ENCODE data around the gene ATP5PO. TPM values are rescaled to one million over a fixed set of nuclear protein-coding genes. Genes with fewer than 3 reads are reported as not detected.

ATP5PO gene
- total and polyA plus RNA-seq, 2 of the 13 experiments (the other 11 are each of a cell fraction or from before 2014, with no cell fraction given): 256 to 297 TPM

DNA sequence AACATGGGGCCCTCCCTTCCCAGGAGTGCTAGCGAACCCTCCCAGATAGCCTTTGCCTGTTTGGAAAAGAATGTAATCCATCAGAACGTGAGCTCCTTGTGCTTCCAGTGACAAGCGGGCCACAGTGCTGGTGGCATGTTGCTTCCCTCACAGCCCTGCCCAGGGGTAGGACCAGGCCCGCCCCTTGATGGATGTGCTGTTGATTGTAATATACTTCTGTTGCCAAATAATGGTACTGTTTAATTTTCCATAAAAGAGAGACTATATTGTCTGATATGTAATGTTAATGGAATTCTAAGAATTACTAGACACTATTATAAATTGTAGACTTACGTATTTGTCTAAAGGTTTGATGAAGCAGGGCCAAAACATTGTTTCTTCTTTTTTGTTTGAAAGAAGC is 16.4 kb downstream of the ATP5PO start (continued):
- TF ChIP-seq, protein P1, sequence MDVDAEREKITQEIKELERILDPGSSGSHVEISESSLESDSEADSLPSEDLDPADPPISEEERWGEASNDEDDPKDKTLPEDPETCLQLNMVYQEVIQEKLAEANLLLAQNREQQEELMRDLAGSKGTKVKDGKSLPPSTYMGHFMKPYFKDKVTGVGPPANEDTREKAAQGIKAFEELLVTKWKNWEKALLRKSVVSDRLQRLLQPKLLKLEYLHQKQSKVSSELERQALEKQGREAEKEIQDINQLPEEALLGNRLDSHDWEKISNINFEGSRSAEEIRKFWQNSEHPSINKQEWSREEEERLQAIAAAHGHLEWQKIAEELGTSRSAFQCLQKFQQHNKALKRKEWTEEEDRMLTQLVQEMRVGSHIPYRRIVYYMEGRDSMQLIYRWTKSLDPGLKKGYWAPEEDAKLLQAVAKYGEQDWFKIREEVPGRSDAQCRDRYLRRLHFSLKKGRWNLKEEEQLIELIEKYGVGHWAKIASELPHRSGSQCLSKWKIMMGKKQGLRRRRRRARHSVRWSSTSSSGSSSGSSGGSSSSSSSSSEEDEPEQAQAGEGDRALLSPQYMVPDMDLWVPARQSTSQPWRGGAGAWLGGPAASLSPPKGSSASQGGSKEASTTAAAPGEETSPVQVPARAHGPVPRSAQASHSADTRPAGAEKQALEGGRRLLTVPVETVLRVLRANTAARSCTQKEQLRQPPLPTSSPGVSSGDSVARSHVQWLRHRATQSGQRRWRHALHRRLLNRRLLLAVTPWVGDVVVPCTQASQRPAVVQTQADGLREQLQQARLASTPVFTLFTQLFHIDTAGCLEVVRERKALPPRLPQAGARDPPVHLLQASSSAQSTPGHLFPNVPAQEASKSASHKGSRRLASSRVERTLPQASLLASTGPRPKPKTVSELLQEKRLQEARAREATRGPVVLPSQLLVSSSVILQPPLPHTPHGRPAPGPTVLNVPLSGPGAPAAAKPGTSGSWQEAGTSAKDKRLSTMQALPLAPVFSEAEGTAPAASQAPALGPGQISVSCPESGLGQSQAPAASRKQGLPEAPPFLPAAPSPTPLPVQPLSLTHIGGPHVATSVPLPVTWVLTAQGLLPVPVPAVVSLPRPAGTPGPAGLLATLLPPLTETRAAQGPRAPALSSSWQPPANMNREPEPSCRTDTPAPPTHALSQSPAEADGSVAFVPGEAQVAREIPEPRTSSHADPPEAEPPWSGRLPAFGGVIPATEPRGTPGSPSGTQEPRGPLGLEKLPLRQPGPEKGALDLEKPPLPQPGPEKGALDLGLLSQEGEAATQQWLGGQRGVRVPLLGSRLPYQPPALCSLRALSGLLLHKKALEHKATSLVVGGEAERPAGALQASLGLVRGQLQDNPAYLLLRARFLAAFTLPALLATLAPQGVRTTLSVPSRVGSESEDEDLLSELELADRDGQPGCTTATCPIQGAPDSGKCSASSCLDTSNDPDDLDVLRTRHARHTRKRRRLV (CRISPR knock-in tag; IDR thresholded peaks at IDR 0.05): no peak

DNA sequence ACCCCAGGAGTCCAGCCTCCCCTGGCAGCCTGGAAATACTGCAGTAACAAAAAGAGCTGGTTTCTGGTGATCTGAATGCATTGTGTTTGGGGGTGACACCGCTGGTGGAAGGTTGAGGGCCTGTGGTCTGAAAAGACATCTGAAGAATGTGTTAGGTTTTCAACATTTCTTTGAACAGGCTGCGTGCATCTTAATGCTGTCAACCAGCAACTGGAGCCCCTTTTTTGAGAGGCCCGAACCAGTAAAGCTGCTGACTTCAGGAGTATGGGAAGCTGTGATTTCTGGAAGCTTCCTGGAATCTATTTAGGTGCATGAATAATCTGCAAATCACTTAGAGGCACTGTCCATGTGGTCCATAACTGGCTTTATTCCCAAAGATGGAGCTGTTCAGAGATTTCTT is 17.0 kb downstream of the ATP5PO start:
- intact Hi-C loops (cut with micrococcal nuclease; ENCODE audit: unreplicated experiment): no loop called here
- Histone ChIP-seq H4K20me1 (ENCODE audit: insufficient read depth, low read length) (no peaks in the 10 kb centered on the region), H3K36me3 (replicated peaks in 1 of 2; ENCODE audit: control insufficient read depth in 1 of 2, insufficient read depth in 2 of 2, low read length in 2 of 2) (peaks cover 4 to 14% of the 10 kb centered on the region in 2 experiments; a peak in 3 of 5 replicates), H3K27ac (ENCODE audit: extremely low read length, insufficient read depth, low read length) (no peak overlapping the region), H3K27me3 (ENCODE audit: control insufficient read depth in 1 of 2, insufficient read depth in 2 of 2, low read length in 2 of 2) (0 out of 5 replicates have a peak, but pooled peaks cover 0 to 5% of the 10 kb centered on the region in 2 experiments), H3K79me2 (ENCODE audit: insufficient read depth, low read length) (no peaks in the 10 kb centered on the region), H3K4me1 (ENCODE audit: insufficient read depth, low read length) (peaks cover 19% of the 10 kb centered on the region), H2AFZ (ENCODE audit: low read length) (no peak overlapping the region), H3K4me2 (ENCODE audit: low read depth, low read length) (no peak overlapping the region), H3K9me3 (ENCODE audit: low read length) (no peaks in the 10 kb centered on the region), H3K4me3 (replicated peaks in 1 of 3; ENCODE audit: insufficient read depth in 1 of 3, low read depth in 2 of 3, low read length in 3 of 3) (no peak overlapping the region), H3K9ac (ENCODE audit: insufficient read depth, low read depth, low read length) (no peak overlapping the region)
- CTCF ChIA-PET (ENCODE audit: low intra/inter-chr PET ratio, low total read pairs): no interaction called here
- ATAC-seq (no peak), DNase-seq (ENCODE audit: low spot score) (no peak), FAIRE-seq (no peak)
- POLR2A ChIA-PET: no interaction called here
- in situ Hi-C loops (cut with HindIII; ENCODE audit: extremely low pct_ligation_motif_present, low pct_unique_long_range_greater_than_20kb): no loop called here
- 89% methylated on average over 3 of the region's 3 CpGs for WGBS (ENCODE audit: low lambda C conversion rate)
- no TSS peak for BruUV-seq (replicated peaks)
- TF ChIP-seq, protein P2, sequence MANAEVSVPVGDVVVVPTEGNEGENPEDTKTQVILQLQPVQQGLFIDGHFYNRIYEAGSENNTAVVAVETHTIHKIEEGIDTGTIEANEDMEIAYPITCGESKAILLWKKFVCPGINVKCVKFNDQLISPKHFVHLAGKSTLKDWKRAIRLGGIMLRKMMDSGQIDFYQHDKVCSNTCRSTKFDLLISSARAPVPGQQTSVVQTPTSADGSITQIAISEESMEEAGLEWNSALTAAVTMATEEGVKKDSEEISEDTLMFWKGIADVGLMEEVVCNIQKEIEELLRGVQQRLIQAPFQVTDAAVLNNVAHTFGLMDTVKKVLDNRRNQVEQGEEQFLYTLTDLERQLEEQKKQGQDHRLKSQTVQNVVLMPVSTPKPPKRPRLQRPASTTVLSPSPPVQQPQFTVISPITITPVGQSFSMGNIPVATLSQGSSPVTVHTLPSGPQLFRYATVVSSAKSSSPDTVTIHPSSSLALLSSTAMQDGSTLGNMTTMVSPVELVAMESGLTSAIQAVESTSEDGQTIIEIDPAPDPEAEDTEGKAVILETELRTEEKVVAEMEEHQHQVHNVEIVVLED (CRISPR knock-in tag; IDR thresholded peaks at IDR 0.05; ENCODE audit: borderline replicate concordance): no peak
- TF ChIP-seq ZNF879 (CRISPR knock-in tag; IDR thresholded peaks at IDR 0.05): no peak
- TF ChIP-seq ZNF720 (CRISPR knock-in tag; IDR thresholded peaks at IDR 0.05): no peak
- no peak for TF ChIP-seq NAIF1 (CRISPR knock-in tag; IDR thresholded peaks at IDR 0.05; ENCODE audit: borderline replicate concordance)
- TF ChIP-seq SMYD3 (CRISPR knock-in tag; IDR thresholded peaks at IDR 0.05): no peak
- no peak for TF ChIP-seq NFKBIZ (CRISPR knock-in tag; IDR thresholded peaks at IDR 0.05)
- TF ChIP-seq THYN1 (CRISPR knock-in tag; IDR thresholded peaks at IDR 0.05; ENCODE audit: borderline replicate concordance, low read depth): no peak
- no peak for TF ChIP-seq ZSCAN22 (CRISPR knock-in tag; IDR thresholded peaks at IDR 0.05)
- TF ChIP-seq ZNF839 (CRISPR knock-in tag; IDR thresholded peaks at IDR 0.05; ENCODE audit: borderline replicate concordance): no peak
- TF ChIP-seq PHF21A (CRISPR knock-in tag; IDR thresholded peaks at IDR 0.05): no peak
- TF ChIP-seq, protein P3, sequence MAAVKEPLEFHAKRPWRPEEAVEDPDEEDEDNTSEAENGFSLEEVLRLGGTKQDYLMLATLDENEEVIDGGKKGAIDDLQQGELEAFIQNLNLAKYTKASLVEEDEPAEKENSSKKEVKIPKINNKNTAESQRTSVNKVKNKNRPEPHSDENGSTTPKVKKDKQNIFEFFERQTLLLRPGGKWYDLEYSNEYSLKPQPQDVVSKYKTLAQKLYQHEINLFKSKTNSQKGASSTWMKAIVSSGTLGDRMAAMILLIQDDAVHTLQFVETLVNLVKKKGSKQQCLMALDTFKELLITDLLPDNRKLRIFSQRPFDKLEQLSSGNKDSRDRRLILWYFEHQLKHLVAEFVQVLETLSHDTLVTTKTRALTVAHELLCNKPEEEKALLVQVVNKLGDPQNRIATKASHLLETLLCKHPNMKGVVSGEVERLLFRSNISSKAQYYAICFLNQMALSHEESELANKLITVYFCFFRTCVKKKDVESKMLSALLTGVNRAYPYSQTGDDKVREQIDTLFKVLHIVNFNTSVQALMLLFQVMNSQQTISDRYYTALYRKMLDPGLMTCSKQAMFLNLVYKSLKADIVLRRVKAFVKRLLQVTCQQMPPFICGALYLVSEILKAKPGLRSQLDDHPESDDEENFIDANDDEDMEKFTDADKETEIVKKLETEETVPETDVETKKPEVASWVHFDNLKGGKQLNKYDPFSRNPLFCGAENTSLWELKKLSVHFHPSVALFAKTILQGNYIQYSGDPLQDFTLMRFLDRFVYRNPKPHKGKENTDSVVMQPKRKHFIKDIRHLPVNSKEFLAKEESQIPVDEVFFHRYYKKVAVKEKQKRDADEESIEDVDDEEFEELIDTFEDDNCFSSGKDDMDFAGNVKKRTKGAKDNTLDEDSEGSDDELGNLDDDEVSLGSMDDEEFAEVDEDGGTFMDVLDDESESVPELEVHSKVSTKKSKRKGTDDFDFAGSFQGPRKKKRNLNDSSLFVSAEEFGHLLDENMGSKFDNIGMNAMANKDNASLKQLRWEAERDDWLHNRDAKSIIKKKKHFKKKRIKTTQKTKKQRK (IDR thresholded peaks at IDR 0.05; ENCODE audit: low read length): no peak
- no peak for TF ChIP-seq ZNF431 (CRISPR knock-in tag; IDR thresholded peaks at IDR 0.05; ENCODE audit: borderline replicate concordance, low read depth)
- no peak for TF ChIP-seq TEAD3 (CRISPR knock-in tag; optimal IDR thresholded peaks at IDR 0.05; ENCODE audit: borderline replicate concordance)
